ENCODE data around the gene ST7. TPM values are rescaled to one million over a fixed set of nuclear protein-coding genes. Genes with fewer than 3 reads are reported as not detected.

Gene ST7
- total RNA-seq, 1 experiment from 2014 or later = 19.4 TPM

DNA sequence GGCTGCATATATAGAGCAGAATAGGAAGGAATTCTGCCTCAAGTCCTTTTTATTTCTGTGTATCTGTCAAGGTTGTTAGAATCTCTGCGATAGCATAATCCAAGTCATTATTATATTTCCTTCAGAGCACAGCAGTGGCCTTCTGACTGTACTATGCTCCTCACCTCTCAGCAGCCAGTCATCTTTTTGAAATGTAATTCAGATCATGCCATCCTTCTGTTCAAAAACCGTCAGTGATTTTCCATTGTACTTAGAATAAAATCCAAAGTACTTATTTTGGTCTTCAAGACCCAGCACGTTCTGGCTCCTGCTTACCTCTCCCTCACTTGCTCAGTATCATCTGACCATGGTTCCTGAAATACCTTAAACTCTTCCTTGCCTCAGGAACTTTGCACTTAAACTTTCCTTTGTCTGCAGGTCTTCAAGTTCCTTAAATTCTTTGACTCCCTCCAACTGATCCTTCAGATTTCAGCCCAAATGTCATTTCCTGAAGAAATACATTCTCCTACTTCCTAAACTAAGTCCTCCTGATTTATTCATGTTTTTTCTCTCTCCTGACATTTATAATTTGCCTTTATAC lies 112.4 kb downstream of the ST7 start:
- DNase-seq (ENCODE audit: low spot score) = no peak

DNA sequence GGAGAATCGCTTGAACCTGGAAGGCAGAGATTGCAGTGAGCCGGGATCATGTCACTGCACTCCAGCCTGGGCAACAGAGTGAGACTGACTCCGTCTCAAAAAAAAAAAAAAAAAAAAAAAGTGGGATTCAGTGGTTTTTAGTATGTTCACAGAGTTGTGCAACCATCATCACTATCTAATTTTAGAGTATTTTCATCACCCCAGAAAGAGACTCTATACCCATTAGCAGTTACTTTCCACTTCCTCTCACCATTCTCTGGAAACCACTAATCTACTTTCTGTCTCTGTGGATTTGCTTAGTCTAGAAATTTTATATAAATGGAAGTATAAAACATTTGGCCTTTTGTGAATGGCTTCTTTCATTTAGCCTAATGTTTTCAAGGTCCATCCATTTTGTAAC lies 113.4 kb downstream of the ST7 start:
- DNase-seq (ENCODE audit: low spot score) = no peak

DNA sequence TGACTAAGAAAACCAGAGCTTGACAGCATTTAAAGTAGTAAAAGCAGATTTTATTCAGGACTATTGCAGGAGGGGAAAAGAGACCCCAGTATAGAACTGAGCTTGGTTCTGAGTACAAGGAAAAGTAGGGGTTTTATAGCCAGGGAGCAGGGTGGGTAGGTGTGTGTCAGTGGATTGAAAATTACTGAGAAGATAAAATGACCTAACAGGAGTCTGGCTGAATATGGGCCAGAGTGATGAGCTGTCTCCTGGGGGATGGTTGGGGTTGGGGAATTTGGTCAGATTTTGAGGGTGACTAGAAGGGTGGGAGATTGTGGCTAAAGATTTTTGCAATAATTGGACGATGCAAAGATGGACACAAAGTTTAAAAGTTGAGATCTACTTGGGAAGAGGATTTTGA lies 114.0 kb downstream of the ST7 start:
- DNase-seq (ENCODE audit: low spot score) = no peak

DNA sequence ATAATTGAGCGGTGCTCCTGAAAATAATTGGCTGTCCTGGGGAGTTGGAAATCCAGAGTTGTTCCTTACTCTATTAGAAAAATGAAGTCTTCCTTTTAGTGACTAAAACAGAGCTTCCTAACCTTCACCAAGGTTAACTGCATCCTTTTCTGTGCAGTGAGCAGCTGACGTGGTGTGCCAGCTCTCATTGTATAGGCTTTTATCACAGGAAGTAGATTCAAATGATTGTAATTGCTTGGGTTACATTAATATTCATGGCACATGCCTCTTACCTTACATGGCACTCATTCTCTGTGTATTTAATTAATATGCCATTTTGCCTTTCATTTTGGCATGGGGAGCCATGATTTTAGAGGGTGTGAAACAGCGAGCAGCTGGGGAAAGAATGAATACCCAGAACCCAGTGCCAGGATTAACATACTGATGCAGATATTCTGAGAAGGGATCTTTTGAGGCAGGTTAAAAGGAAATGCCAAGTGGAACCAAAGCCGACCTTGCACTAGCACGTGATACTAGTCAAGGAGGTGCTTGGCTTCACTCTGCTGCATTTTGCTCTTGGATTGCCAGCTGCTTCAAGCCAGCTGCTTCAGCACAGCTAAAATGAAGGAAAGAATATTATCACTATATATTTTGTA lies 115.3 kb downstream of the ST7 start:
- no peak for DNase-seq (ENCODE audit: low spot score)

DNA sequence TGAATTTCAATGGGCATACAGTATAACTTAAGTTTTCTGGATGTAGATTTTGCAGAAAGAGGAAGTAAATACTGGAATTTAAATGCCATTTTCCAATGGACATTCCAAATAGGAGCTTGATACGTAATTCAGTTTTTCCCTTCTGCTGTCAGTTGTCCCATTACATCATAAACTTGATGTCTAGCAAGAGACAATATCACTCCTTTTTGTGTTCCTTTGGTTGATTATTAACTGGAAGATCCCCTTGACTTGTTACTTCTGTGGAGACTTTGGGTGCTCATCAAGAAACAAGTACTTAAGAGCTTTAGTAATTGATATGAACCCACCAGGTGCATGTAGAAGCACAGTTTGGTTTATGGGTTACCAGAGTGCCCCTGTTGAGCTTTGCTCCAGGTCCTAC lies 116.1 kb downstream of the ST7 start:
- DNase-seq (ENCODE audit: low spot score) = no peak

DNA sequence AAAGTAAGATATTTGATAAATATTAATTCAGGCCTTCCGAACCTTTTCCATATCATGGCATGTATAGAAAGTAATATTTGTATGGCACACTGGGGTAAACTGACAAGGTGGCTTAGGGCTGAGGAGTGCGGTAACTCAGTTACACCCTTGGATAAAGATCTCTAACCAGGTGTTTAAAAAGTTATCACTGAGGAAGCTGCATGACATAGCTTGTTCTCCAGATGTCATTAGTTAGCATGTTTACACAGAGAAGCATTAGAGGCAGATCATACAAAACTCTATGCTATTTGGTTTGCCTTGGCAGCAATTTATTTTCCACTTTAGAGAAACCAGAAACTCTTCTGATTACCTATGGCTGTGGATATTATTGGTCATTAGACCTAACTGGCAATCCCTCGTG lies 118.2 kb downstream of the ST7 start:
- no peak for DNase-seq (ENCODE audit: low spot score)

DNA sequence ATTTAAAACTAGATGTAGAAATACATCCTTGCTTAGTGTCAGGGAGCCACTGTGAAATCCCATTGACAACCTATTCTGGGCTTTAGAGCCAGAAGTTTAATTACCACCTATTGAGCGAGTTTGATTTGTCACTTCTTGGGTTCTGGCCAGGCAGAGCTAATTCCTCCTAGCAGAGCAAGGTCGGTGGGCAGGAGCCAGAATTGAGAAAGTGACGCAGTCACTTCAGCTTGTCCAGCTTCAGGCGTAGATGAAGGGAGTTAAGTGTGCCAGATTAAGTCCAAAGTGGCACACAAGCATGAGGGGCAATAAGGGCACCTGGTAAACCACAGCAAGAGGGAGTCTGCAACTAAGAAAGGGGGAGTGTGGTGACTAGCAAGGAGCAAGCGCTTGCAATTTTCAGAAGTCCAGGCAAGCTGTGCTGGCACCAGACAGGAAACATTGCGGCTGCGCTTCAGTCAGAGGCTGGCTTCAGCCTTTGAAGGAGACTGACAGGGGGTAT lies 119.4 kb downstream of the ST7 start:
- no peak for DNase-seq (ENCODE audit: low spot score)

DNA sequence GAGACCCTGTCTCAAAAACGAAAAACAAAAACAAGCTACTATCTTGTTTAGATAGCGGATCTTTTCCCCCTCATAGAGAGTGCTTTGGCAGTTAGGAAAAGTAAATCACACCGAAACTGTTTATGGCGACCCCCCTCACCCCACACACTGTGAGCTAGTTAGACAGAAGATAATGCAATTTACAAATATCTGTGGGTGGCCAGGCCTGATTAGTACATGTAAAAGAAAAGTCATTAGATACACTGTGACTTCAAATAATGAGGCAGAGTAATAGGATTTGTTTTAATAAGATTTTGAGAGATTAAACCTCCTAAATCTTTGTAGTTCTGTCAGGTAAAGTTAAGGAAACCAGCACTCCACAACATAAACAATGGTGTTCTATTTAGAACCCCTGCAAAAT lies 121.1 kb downstream of the ST7 start:
- no peak for DNase-seq (ENCODE audit: low spot score)

DNA sequence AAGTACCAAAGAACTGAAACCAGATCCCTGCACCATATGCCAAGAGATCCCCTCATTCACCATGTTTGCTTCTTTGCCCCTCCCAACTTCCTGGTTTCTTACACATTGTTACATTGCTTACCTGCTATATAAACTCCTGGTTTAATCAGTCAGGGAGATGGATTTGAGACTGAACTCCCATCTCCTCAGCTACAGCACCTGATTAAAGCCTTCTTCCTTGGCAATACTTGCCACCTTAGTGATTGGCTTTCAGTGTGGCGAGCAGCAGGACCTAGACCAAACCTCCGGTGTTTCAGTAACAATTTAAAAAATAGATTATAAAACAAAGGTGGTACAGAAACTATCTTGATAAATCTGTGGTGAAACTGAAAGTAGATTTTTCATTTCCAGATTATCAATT lies 122.6 kb downstream of the ST7 start:
- DNase-seq (ENCODE audit: low spot score) = no peak

DNA sequence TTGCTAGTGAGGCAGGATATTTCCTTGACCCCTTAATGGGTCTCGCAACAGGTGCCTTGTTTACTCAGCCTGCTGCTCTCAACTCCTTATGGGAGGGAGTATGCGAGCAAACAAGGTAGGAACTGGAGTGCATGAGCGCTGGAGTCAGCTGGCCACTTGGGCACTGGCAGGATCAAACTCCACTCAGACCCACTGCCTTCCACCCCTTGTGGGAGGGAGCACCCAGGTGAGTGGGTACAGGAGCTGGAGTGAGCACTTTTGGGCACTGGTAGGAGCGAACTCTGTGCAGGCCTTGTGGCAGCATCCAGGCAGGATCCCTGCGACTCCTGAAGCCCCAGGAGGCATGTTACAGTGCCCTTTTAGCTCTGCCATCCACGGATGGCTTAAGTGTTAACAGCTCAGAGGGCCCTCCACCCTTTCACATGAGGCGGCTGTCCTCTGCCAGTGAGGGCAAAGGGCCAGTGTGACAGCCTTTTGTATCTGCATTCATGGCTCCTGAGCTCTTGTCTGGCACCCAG lies 123.2 kb downstream of the ST7 start:
- no peak for DNase-seq (ENCODE audit: low spot score)

DNA sequence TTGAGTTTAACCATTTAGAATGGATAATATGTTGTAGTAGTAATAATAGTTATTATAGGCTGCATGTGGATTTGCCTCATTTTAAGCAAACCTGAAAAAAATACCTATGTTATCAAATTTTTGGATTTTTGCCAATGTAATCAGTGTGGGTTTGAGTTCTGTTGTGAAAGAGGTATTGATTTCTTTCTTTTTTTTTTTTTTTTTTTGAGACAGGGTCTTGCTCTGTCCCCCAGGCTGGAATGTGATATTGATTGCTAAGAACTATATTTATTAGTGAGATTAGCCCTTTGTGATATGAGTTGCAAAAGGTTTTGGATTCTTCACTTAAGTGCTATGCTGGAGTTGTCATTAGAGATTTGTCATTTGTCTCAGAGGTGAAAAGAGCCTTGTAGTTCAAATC lies 124.4 kb downstream of the ST7 start:
- no peak for DNase-seq (ENCODE audit: low spot score)

DNA sequence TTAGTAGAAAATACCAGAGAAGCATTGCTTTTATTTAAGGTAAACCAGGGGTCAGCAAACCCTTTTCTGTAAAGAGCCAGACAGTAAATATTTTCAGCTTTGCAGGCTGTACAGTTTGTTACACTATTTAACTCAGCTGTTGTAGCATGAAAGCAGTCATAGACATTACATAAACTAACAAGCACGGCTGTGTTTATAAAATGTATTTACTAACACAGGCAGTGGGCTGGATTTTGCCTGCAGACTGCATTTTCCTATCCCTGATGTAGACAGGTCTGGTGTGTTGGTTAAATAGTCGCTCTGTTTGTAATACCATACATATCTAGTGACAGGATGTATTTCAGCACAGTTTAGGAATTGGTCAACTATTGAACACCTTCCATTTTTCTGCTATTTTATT lies 129.3 kb downstream of the ST7 start:
- DNase-seq (ENCODE audit: low spot score) = no peak

DNA sequence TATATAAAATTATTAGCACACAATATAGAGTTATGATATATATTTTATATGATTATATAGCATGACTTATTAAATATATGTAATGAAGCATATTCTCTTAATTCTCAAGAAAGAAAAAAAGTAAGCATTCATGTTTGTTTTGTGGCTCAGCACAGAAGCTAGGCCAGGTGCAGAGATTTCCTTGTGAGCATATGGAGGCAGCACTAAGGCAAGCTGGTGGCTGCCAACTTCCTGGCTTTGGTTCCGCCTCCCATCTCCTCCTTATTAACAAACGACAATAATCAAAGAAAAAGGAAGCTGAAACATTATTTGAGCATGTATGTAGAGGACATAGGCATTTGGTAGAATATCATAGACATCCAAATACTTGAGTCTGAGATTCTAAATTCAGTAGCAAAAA lies 130.3 kb downstream of the ST7 start:
- no peak for DNase-seq (ENCODE audit: low spot score)

DNA sequence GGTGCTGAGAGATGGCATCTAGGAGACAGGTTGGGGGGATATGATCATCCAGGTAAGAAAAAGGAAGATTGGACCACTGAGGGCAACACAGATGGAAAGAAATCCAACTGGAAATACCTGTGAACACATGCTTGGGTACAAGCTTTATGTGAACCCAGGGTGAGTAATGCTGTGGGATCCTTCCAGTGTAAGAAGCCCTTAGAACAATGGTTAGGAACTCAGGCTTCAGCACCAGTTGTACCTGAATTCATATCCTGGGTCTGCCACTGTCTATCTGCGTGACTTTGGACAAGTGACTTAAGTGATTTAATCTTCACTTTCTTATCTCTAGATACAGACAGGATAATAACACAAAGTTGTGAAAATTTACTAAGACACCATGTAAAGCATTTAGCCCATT lies 131.0 kb downstream of the ST7 start:
- no peak for DNase-seq (ENCODE audit: low spot score)

DNA sequence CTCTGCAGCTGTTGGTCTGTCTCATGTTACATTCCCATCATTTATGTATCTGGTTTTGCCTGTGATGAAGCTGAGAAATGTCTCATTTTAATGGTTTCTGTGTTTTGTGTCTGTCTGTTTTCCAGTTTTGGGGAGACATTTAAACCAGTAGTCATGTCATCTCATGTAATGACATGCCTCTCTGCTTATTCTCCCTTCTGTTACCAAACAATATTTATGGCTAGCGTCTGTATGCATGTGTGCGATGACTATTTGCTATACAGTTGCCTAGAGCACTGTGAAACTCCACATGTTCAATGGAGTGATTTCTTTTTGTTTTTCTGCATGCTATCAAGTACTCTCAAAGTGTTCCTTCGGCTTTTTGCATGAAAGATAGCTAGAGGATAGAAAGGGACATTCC lies 132.0 kb downstream of the ST7 start:
- DNase-seq (ENCODE audit: low spot score) = no peak

DNA sequence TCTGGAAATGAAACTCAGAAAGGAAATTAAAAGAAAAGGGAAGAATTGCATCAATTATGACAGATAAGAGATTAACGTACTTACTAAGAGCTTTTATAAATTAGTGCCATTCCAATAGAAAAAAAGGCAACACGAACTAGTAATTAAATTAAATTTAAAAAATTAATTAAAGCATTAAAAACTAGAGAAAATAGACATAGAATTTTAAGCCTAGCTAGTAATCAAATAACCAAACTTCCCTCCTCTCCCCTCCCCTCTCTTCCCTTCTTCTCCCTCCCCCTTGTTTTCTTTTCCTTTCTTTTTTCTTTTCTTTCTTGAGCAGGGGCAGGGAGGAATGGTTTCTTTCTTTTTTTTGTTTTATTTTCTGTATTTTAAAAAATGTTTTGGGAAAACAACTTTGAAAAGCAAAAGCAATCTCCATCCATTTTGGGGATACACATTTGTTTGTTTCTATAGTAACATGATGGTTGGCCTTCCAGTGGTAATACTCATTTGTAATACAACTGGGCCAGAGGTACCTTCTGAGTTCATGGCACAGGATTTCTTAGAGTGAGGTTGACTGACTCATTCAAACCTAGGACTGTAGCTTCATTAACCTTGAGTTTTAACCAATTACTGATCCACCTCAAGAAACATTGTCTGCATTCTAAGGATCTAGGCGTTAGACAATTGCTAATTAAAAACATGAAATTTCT lies 132.6 kb downstream of the ST7 start:
- no peak for DNase-seq (ENCODE audit: low spot score)

DNA sequence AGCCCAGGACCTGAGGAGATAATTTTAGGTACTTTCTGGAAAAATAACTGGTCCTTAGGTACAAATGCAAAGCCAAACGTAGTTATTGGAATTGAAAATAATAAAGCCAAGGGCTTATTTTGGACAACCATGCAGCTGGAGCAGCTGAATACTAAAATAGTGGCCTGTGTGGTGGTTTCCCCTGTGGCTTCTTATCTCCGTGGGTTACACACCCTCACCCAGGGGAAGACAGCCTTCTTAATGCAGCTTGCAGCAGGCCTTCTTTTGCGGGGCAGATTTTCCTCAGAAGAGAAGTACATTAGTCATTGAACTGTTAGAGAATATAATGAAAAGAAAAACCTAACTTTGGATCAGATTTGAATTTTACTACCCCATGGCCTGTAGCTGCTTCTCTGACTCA lies 133.5 kb downstream of the ST7 start:
- no peak for DNase-seq (ENCODE audit: low spot score)

DNA sequence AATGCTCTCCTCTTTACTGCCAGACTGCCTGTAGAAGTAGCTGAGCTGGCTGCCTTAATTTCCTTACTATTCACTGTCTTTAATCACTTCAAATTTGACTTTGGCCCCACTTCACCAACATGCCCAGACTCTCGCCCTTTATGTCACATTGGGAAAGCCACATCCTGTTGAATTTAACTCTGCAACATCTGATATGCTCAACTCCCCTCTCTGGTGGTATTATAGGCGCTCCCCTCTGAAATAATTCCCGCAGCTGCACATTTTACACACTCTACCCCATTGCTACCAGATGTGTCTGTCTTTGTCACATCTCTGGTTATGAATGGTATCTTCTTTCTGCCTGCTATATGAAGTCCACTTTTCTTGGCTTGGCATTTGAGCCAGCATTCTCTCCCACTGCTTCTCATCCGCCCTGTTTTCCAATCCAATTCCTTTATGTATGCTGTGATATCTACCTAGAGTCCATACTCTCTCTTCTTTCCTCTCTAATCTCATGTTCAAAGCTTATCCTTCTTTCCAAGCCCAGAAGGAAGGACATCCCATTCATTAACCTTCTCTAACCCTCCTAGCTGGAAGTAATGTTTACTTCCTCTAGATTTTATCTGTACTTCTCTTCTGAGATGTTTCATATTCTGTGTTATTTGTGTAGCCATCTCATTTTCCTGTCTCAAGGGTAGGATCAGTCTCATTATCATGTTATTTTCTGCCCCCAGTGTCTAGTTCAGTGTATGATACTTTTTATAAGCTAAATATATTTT lies 134.5 kb downstream of the ST7 start:
- DNase-seq (ENCODE audit: low spot score) = no peak

DNA sequence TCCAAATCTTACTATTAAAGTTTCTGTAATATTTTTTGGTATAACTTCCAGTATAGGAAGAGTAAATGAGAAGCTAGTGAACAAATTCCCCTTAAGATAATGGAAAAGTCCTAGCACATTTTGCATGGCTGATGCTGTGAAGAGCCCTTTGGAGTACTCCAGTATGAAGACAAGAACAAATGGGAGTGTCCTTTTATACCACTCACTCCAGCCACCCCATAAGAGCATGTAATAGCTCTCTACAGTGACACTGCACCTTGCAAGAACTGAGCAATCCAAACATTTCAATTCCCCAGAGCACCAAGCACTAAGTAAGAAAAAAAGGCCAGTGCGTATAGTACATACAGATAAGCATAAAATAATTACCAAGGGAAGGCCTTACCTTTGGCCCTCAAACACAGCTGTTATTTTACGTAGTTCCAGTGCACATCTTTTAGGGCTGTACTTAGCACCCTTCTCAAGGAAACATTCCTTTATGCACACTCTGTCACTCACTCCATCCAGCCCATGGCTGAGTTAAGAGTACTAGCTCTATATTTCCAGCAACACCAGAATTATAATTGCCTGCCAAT lies 135.4 kb downstream of the ST7 start:
- DNase-seq (ENCODE audit: low spot score) = no peak

DNA sequence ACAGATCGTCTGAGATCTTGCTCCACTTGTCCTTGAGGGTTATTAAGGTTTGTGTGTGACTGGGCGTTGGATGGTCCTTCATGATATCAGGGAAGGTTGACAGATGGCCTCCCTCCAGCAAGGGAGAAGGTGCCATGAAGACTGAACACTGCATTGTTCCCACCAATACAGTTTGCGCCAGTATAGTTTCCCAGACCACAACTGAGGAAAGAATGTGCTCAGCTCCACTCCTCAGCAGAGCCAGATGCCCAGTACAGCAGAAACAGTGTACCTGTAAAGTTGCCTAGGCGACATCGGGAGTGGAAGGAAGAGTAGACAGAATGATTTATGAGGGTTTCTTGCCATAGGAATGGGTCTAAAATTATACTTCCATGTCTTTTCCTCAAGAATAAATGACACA lies 137.5 kb downstream of the ST7 start:
- no peak for DNase-seq (ENCODE audit: low spot score)

DNA sequence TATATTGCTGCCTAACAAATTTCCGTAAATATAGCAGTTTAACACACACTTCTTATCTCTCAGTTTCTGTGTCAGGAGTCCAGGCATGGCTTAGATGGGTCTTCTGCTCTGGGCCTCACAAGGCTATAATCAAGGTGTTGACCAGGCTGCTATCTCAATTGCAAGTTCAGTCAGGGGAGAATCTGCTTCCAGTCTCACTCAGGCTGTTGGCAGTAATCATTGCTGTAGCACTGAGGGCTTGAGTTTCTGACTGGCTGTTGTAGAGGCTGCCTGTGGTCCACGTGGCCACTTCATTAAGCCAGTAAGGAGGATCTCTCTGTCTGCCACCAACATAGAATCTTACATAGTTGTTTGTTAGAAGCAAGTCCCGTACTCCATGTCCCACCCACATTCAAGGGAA lies 138.4 kb downstream of the ST7 start:
- no peak for DNase-seq (ENCODE audit: low spot score)

DNA sequence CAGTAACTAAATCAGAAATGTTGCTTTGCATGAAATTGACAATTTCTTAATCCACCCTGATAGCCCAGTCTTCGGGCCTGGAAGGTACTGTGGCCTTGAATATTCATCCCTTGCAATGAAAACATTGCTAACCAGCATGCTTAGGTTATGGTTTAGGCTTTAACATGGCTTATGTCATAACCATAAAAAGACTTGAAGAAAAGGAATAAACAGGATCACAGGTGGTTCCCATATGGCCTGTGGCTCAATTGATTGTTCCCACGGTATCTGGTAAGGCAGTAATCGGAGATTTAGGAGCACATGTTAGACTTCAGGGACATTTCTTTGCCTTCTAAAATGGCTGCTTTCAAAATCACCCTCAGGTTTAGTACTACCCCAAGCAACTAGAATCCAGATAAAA lies 139.5 kb downstream of the ST7 start:
- no peak for DNase-seq (ENCODE audit: low spot score)
